Measurements from ENCODE around the gene SC5D.

Gene SC5D

DNA sequence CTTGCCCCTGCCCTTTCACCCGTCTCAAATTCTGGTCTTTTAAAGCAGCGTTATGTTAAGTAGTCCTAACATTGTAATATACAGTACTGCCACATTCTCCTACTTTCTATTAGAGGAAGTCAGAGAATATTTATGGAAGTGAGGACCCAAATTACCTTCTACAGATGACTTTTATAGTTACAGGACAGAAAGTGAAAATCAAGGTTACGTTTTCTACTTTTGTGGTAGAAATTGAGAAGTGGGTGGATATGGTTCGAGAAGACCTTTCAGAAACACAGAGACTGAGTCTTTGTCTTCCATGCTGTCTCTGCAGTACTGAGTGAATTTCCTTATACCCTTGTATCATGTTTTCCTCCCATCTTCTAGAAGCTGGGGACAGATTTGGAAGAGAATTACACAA lies 17.1 kb downstream of the SC5D start:
- no peak overlapping the region for H3K4me3 ChIP-seq (ENCODE audit: low read depth, low read length)

DNA sequence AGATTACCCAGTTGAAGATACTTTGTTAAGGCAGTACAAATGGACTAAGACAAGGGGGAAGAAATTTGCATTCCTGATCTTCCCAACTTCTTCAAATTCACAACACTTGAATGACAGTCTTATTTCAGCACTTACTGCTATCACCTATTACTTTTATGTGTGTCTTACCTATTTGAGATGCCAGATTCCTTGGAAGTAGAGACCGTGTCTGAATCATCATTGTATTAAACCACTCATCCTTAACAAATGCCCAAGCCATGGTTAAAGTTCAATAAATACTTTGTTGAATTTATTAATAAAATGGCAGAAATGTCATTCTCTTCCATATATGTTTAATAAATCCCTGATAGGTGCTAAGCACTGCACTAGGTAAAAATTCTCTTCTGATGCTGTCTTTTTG lies 18.3 kb downstream of the SC5D start:
- TF ChIP-seq, protein P1, sequence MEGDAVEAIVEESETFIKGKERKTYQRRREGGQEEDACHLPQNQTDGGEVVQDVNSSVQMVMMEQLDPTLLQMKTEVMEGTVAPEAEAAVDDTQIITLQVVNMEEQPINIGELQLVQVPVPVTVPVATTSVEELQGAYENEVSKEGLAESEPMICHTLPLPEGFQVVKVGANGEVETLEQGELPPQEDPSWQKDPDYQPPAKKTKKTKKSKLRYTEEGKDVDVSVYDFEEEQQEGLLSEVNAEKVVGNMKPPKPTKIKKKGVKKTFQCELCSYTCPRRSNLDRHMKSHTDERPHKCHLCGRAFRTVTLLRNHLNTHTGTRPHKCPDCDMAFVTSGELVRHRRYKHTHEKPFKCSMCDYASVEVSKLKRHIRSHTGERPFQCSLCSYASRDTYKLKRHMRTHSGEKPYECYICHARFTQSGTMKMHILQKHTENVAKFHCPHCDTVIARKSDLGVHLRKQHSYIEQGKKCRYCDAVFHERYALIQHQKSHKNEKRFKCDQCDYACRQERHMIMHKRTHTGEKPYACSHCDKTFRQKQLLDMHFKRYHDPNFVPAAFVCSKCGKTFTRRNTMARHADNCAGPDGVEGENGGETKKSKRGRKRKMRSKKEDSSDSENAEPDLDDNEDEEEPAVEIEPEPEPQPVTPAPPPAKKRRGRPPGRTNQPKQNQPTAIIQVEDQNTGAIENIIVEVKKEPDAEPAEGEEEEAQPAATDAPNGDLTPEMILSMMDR (IDR thresholded peaks at IDR 0.05; ENCODE audit: control insufficient read depth, extremely low read depth, insufficient read depth) = no peak
- no peak overlapping the region for H3K4me3 ChIP-seq (ENCODE audit: low read depth, low read length)
- DNase-seq (ENCODE audit: low read depth) = no peak

More for the DNA sequence above, 17.1 kb downstream of the SC5D start:
- no peak for DNase-seq (ENCODE audit: low read depth)
- TF ChIP-seq, protein P1 (IDR thresholded peaks at IDR 0.05; ENCODE audit: control insufficient read depth, extremely low read depth, insufficient read depth) = no peak

DNA sequence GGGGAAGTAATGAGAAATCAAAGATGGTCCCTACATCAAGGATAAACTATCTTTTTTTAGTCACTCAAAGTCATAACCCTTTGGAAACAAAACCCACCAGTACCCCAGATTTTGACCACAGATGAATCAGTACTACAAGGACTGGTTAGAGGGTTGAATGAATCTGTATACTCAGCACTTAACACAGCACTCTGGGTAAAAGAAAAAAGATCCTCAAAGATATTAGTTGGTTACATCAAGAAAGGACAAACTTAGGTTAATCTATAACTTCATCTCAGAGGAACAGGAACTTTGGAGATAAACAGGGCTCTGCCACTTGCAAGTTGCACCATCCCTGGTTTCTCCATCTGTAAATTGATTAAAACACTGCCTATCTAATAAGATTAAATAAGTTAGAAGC lies 18.8 kb downstream of the SC5D start:
- TF ChIP-seq, protein P1 (IDR thresholded peaks at IDR 0.05; ENCODE audit: control insufficient read depth, extremely low read depth, insufficient read depth) = no peak
- no peak for DNase-seq (ENCODE audit: low read depth)
- no peak overlapping the region for H3K4me3 ChIP-seq (ENCODE audit: low read depth, low read length)

DNA sequence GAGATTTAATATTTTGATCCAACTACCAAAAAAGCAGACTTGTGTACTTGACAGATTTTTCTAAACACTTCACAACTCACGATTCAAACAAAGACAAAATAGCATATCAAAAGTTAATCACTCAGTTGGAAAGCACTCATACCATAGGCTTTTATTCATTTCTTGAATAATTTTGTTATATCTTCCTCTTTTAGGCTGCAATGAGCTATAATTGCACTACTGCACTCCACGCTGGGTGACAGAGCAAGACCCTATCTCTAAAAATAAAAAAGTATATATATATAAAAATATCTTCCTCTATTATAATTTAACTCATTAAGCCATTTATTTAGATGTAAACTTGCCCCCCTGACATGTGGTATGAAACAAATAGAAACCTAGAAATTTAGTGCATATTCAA lies 19.9 kb downstream of the SC5D start:
- DNase-seq (ENCODE audit: low read depth) = no peak

DNA sequence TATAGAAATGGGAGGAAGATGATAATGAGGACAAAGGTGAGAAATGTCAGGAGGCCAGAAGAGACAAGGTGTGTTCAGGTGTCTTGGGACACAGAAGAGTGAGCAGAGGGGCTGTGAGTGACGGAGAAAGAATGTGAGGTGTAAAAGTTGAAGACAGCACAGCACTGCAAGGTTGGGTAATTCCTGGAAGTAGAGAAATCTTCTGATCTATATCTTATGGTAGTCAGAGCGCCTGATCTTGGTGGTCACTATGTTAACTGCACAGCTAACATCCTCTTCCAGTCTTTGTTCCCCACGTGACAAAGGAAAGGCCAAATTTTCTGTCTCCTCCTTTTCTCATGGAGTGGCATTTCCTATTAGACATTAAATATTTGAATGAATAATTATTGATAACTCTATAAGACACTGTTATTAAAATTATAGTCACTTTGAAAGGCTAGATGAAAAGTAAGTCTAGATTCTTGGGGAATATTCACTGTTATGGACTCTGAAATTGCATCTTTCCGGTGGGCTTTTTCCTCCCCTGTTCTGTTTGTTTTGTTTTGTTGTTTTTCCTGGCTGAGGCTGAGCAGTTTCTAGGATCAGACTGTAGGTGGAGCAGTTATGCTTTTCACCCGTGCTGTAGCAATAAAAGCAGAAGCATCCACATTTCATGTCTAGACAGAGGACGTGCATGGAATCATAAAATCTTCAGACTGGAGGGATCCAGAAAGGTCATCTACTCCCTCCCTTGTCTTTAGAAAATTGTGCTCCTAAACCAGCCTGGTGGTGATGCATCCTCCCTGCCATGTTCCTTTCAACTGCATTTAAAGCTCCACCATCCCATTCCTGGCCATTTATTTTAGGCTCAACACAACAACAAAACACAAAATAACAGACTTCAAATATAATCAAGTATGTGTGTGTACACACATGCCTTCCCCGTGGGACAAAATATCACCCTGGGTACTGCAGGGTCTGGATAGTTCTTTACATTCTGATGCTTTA lies 26.6 kb downstream of the SC5D start:
- no peak overlapping the region for H3K4me3 ChIP-seq (ENCODE audit: low read depth, low read length)
- DNase-seq (ENCODE audit: low read depth) = peak; percentile 40
- TF ChIP-seq, protein P1 (IDR thresholded peaks at IDR 0.05; ENCODE audit: control insufficient read depth, extremely low read depth, insufficient read depth) = peak; percentile 91

More for the DNA sequence above, 19.9 kb downstream of the SC5D start:
- TF ChIP-seq, protein P1 (IDR thresholded peaks at IDR 0.05; ENCODE audit: control insufficient read depth, extremely low read depth, insufficient read depth) = no peak
- no peak overlapping the region for H3K4me3 ChIP-seq (ENCODE audit: low read depth, low read length)

DNA sequence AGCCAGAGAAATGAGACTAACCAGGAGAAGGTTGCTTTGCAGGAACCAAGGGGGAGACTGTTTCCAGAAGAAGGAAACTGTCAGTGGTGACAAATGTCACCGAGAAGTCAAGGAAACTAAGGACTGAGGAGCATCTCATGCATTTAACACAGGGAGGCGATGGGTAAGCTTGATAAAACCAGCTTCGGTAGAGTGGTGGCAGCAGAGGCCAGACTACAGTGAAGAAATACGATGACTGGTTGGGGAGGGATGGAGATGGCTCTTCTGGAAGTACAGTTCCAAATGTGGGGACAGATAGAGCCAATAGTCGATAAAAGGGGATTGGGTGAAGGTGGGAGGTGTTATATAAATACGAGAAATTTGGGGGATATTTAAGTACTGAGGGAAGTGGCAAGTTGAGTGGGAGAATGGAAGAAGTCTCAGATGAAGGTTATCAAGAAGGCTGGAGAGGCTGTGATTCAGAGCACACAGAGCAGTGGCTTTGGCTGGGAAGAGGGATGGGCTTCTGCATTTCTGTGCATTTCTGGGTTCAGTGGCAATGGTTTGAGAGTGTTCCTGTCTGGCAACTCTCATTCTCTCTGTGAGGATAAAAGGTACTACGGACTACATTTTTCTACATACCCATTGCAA lies 29.2 kb downstream of the SC5D start:
- TF ChIP-seq, protein P1 (IDR thresholded peaks at IDR 0.05; ENCODE audit: control insufficient read depth, extremely low read depth, insufficient read depth) = peak; percentile 74
- no peak for DNase-seq (ENCODE audit: low read depth)
- H3K4me3 ChIP-seq (ENCODE audit: low read depth, low read length) = no peak overlapping the region
